Loucy (cell line): ENCODE results near the gene PALS2.

Experiments used
- H2AFZ ChIP-seq: fragments of 200-600 bp; sonication (generic); 2 replicates; pipeline ENCODE4 v1.6.0; 2016; ENCODE audit warnings: antibody characterized with exemption, mild to moderate bottlenecking, low read length, moderate library complexity
- H3F3A ChIP-seq: fragments of 200-600 bp; 2 replicates; pipeline ENCODE4 v1.6.0; 2016; ENCODE audit warnings: antibody characterized with exemption, low read depth, mild to moderate bottlenecking
- H3K27me3 ChIP-seq: fragments of 200-600 bp; sonication (generic); 2 replicates; pipeline ENCODE4 v1.6.1; 2014; ENCODE audit warnings: low read length, mild to moderate bottlenecking; ENCODE audit not compliant: insufficient read depth, poor library complexity, severe bottlenecking
- H3K36me3 ChIP-seq: fragments of 200-600 bp; sonication (generic); 2 replicates; pipeline ENCODE4 v1.6.1; 2016; ENCODE audit warnings: low read length; ENCODE audit not compliant: insufficient read depth
- H3K4me1 ChIP-seq: fragments of 200-600 bp; sonication (generic); 2 replicates; pipeline ENCODE4 v1.5.1; 2014; ENCODE audit warnings: low read length, mild to moderate bottlenecking; ENCODE audit not compliant: insufficient read depth, poor library complexity, severe bottlenecking
- H3K4me2 ChIP-seq: fragments of 200-600 bp; sonication (generic); 2 replicates; pipeline ENCODE4 v1.6.0; 2014; ENCODE audit warnings: antibody characterized with exemption, low read length, low read depth, mild to moderate bottlenecking; ENCODE audit not compliant: poor library complexity, severe bottlenecking
- H3K4me3 ChIP-seq: fragments of 200-600 bp; sonication (generic); 2 replicates; pipeline ENCODE4 v1.5.1; 2014; ENCODE audit warnings: low read length, mild to moderate bottlenecking, mixed read lengths; ENCODE audit not compliant: poor library complexity, severe bottlenecking
- H3K79me2 ChIP-seq: fragments of 200-600 bp; sonication (generic); 2 replicates; pipeline ENCODE4 v1.6.1; 2014; ENCODE audit warnings: low read length; ENCODE audit not compliant: insufficient read depth
- H3K9ac ChIP-seq: fragments of 200-600 bp; sonication (generic); 2 replicates; pipeline ENCODE4 v1.6.0; 2014; ENCODE audit warnings: mild to moderate bottlenecking, low read depth, low read length, moderate library complexity; ENCODE audit not compliant: poor library complexity, severe bottlenecking
- H3K9me2 ChIP-seq: fragments of 200-600 bp; sonication (generic); replicated peaks from 2 replicates; pipeline ENCODE4 v1.6.1; 2016; ENCODE audit warnings: low read depth, low read length, mixed read lengths
- H3K9me3 ChIP-seq: fragments of 200-600 bp; sonication (generic); 2 replicates; pipeline ENCODE4 v1.6.1; 2014; ENCODE audit warnings: mild to moderate bottlenecking, antibody characterized with exemption, low read length, low read depth; ENCODE audit not compliant: insufficient read depth
- H4K20me1 ChIP-seq: fragments of 200-600 bp; sonication (generic); 2 replicates; pipeline ENCODE4 v1.6.0; 2014; ENCODE audit warnings: antibody characterized with exemption, low read length, mild to moderate bottlenecking; ENCODE audit not compliant: insufficient read depth, poor library complexity, severe bottlenecking
- CTCF ChIP-seq: fragments of 200-600 bp; sonication (generic); conservative IDR thresholded peaks from 2 replicates; pipeline ENCODE4 v1.5.1; 2014; ENCODE audit warnings: mild to moderate bottlenecking, antibody characterized with exemption, low read length
- EZH2phosphoT487 ChIP-seq: fragments of 200-600 bp; IDR thresholded peaks from 2 replicates; pipeline ENCODE4 v1.6.1; 2018; ENCODE audit warnings: antibody characterized with exemption, mild to moderate bottlenecking, moderate library complexity, borderline replicate concordance

The PALS2 gene

GRCh38 chr7:24540956-24541355 is 32.3 kb upstream of the PALS2 start:
- Histone ChIP-seq H3K4me3 (no peak overlapping the region), H2AFZ (no peak overlapping the region), H3K27me3 (no peaks in the 10 kb centered on the region), H3K36me3 (no peaks in the 10 kb centered on the region), H3F3A (no peaks in the 10 kb centered on the region), H3K9me2 (no peaks in the 10 kb centered on the region), H3K79me2 (no peaks in the 10 kb centered on the region), H4K20me1 (no peaks in the 10 kb centered on the region), H3K9me3 (no peaks in the 10 kb centered on the region), H3K4me2 (no peak overlapping the region), H3K9ac (no peak overlapping the region), H3K4me1 (no peaks in the 10 kb centered on the region)
- TF ChIP-seq CTCF: no peak
- TF ChIP-seq EZH2phosphoT487: no peak

- Histone ChIP-seq H4K20me1 (no peaks in the 10 kb centered on the region), H3K9me3 (no peaks in the 10 kb centered on the region), H3K79me2 (no peaks in the 10 kb centered on the region), H3K4me3 (no peak overlapping the region), H3K27me3 (no peaks in the 10 kb centered on the region), H2AFZ (no peak overlapping the region), H3K36me3 (no peaks in the 10 kb centered on the region), H3K9me2 (no peaks in the 10 kb centered on the region), H3K4me1 (no peaks in the 10 kb centered on the region), H3K4me2 (no peak overlapping the region), H3F3A (no peaks in the 10 kb centered on the region), H3K9ac (no peak overlapping the region)
- TF ChIP-seq EZH2phosphoT487: no peak
- no peak for TF ChIP-seq CTCF
Measured at GRCh38 chr7:24545215-24545614, 28.0 kb upstream of the PALS2 start.

GRCh38 chr7:24548390-24548789 is 24.9 kb upstream of the PALS2 start:
- Histone ChIP-seq H3K9me2 (no peaks in the 10 kb centered on the region), H4K20me1 (no peaks in the 10 kb centered on the region), H3K27me3 (no peaks in the 10 kb centered on the region), H3K4me2 (no peak overlapping the region), H2AFZ (no peak overlapping the region), H3K9ac (no peak overlapping the region), H3K4me1 (no peaks in the 10 kb centered on the region), H3K36me3 (no peaks in the 10 kb centered on the region), H3K9me3 (no peaks in the 10 kb centered on the region), H3F3A (no peaks in the 10 kb centered on the region), H3K4me3 (no peak overlapping the region), H3K79me2 (no peaks in the 10 kb centered on the region)
- TF ChIP-seq EZH2phosphoT487 (no peak), CTCF (no peak)
